ENCODE data around the gene INCA1. TPM values are rescaled to one million over a fixed set of nuclear protein-coding genes. Genes with fewer than 3 reads are reported as not detected.

Gene INCA1
- total and polyA plus RNA-seq, 2 donors (not counting 3 experiments of a cell fraction or from before 2014, with no cell fraction given) = 0.71 to 1.0 TPM

GRCh38 chr17:4970273-4970672 lies 27.0 kb downstream of the INCA1 start:
- ChIA-PET POLR2A (interaction anchor here (1.2 kb wide), 1 partner anchor 61 kb away, joined by 3 read pairs; no protein-coding TSS in a partner anchor), CTCF (interaction anchor here (0.7 to 1.8 kb wide), 3 partner anchors 11 to 61 kb away, joined by 3 to 5 read pairs (median 4); no protein-coding TSS in a partner anchor)
- no TSS peak for BruUV-seq (replicated peaks)
- Histone ChIP-seq H3K27me3 (ENCODE audit: control insufficient read depth in 2 of 2, insufficient read depth in 2 of 2, low read length in 2 of 2) (no peaks in the 10 kb centered on the region), H3K9me1 (replicated peaks; ENCODE audit: control insufficient read depth, extremely low read depth, insufficient read depth, low read length) (no peaks in the 10 kb centered on the region), H3K27ac (ENCODE audit: insufficient read depth, low read depth, low read length) (no peak overlapping the region), H3K36me3 (ENCODE audit: control insufficient read depth in 2 of 2, extremely low read depth in 1 of 2, insufficient read depth in 2 of 2, low read length in 2 of 2) (peaks cover 10 to 36% of the 10 kb centered on the region in 2 experiments), H4K20me1 (replicated peaks; ENCODE audit: control insufficient read depth, extremely low read depth, insufficient read depth, low read length) (no peaks in the 10 kb centered on the region), H3K4me2 (ENCODE audit: insufficient read depth, low read length) (no peak overlapping the region), H3K4me1 (ENCODE audit: control insufficient read depth, extremely low read depth, insufficient read depth, low read length) (peaks cover 24% of the 10 kb centered on the region), H3K4me3 (replicated peaks in 1 of 3; ENCODE audit: insufficient read depth in 1 of 3, low read depth in 1 of 3, low read length in 3 of 3) (no peak overlapping the region), H2AFZ (ENCODE audit: low read depth, low read length) (no peak overlapping the region), H3K9me3 (replicated peaks; ENCODE audit: control insufficient read depth, insufficient read depth, low read length) (no peaks in the 10 kb centered on the region), H3K9ac (replicated peaks; ENCODE audit: extremely low read depth, insufficient read depth, low read length) (no peak overlapping the region), H3K79me2 (ENCODE audit: control insufficient read depth, insufficient read depth, low read length) (peaks cover 7% of the 10 kb centered on the region)
- TF ChIP-seq GATA2 (IDR thresholded peaks at IDR 0.05; ENCODE audit: insufficient read depth, insufficient read length, low read depth, low read length) (no peak), JUN (IDR thresholded peaks at IDR 0.05; ENCODE audit: borderline replicate concordance, insufficient read depth, insufficient read length, low read depth) (no peak), POLR2AphosphoS5 (IDR thresholded peaks at IDR 0.05; ENCODE audit: insufficient read depth, low read depth, low read length) (no peak), MYC (IDR thresholded peaks at IDR 0.05; ENCODE audit: low read depth, low read length) (no peak)
- dilution Hi-C loops (cut with MboI; ENCODE audit: extremely low pct_ligation_motif_present, low sequenced_read_pairs) = no loop called here
- FAIRE-seq (no peak), DNase-seq (ENCODE audit: low read depth, low spot score) (no peak)
- intact Hi-C loops (cut with micrococcal nuclease) = no loop called here

- peaks cover 9% of the 10 kb centered on the region for H3K79me2 ChIP-seq (ENCODE audit: control insufficient read depth, insufficient read depth, low read length)
- TF ChIP-seq POLR2A (IDR thresholded peaks at IDR 0.05; ENCODE audit: low read depth, low read length) (no peak), FOS (IDR thresholded peaks at IDR 0.05; ENCODE audit: borderline replicate concordance, insufficient read depth, low read length) (no peak), MYC (IDR thresholded peaks at IDR 0.05; ENCODE audit: low read depth, low read length) (no peak), JUN (IDR thresholded peaks at IDR 0.05; ENCODE audit: borderline replicate concordance, insufficient read depth, insufficient read length, low read depth) (no peak), GATA2 (IDR thresholded peaks at IDR 0.05; ENCODE audit: insufficient read depth, insufficient read length, low read depth, low read length) (no peak), EZH2 (IDR thresholded peaks at IDR 0.05; ENCODE audit: borderline replicate concordance, low read depth, low read length, severe bottlenecking) (no peak), MAX (IDR thresholded peaks at IDR 0.05; ENCODE audit: insufficient read depth, insufficient read length) (no peak), POLR2AphosphoS5 (IDR thresholded peaks at IDR 0.05; ENCODE audit: insufficient read depth, low read depth, low read length) (no peak), CTCF (IDR thresholded peaks at IDR 0.05; ENCODE audit: extremely low read depth in 1 of 2, insufficient read depth in 1 of 2, low read depth in 1 of 2, low read length in 2 of 2) (no peak)
- no peak overlapping the region for H3K27ac ChIP-seq (ENCODE audit: insufficient read depth, low read depth, low read length)
- H3K9me1 ChIP-seq (replicated peaks; ENCODE audit: control insufficient read depth, extremely low read depth, insufficient read depth, low read length) = no peaks in the 10 kb centered on the region
- FAIRE-seq = no peak
- no peak for DNase-seq (ENCODE audit: low read depth, low spot score)
- H3K9me3 ChIP-seq (replicated peaks; ENCODE audit: control insufficient read depth, insufficient read depth, low read length) = no peaks in the 10 kb centered on the region
- ChIA-PET POLR2A (interaction anchor here (1.2 kb wide), 1 partner anchor 61 kb away, joined by 3 read pairs; no protein-coding TSS in a partner anchor), CTCF (interaction anchor here (0.8 to 4.5 kb wide), 3 partner anchors 11 to 60 kb away, joined by 4 to 40 read pairs (median 5); partner anchors contain the start of gene CAMTA2)
- BruUV-seq (replicated peaks) = no TSS peak
- no peak overlapping the region for H3K9ac ChIP-seq (replicated peaks; ENCODE audit: extremely low read depth, insufficient read depth, low read length)
- peak overlapping the region; percentile 29 for H3K4me2 ChIP-seq (ENCODE audit: insufficient read depth, low read length)
- no peaks in the 10 kb centered on the region for H3K27me3 ChIP-seq (ENCODE audit: control insufficient read depth in 2 of 2, insufficient read depth in 2 of 2, low read length in 2 of 2)
- intact Hi-C loops (cut with micrococcal nuclease) (no loop called here), dilution Hi-C loops (cut with MboI; ENCODE audit: extremely low pct_ligation_motif_present, low sequenced_read_pairs) (no loop called here)
- no peaks in the 10 kb centered on the region for H4K20me1 ChIP-seq (replicated peaks; ENCODE audit: control insufficient read depth, extremely low read depth, insufficient read depth, low read length)
- peaks cover 11 to 36% of the 10 kb centered on the region in 2 experiments for H3K36me3 ChIP-seq (ENCODE audit: control insufficient read depth in 2 of 2, extremely low read depth in 1 of 2, insufficient read depth in 2 of 2, low read length in 2 of 2)
- peaks cover 24% of the 10 kb centered on the region for H3K4me1 ChIP-seq (ENCODE audit: control insufficient read depth, extremely low read depth, insufficient read depth, low read length)
- no peak overlapping the region for H2AFZ ChIP-seq (ENCODE audit: low read depth, low read length)
- H3K4me3 ChIP-seq (replicated peaks in 1 of 3; ENCODE audit: insufficient read depth in 1 of 3, low read depth in 1 of 3, low read length in 3 of 3) = no peak overlapping the region
Measured at GRCh38 chr17:4969551-4970173, 27.7 kb downstream of the INCA1 start.
